Esophagus squamous epithelium (tissue), 4 donors: ENCODE measurements around the gene ZNF521.

ENCODE experiments used
- POLR2A ChIP-seq, 4 donors: fragments of 450-650 bp; IDR thresholded peaks; one replicate each; pipeline ENCODE4 v1.6.1; 2017; ENCODE audit warnings: antibody characterized with exemption in 4 of 4, mild to moderate bottlenecking in 4 of 4, moderate library complexity in 3 of 4
- TF ChIP-seq, protein P1 (sequence below), 6 experiments: fragments of 450-650 bp in 4 of 6; fragments of 200-600 bp in 2 of 6; sonication (generic) in 2 of 6; IDR thresholded peaks; one replicate each; pipeline ENCODE4 v1.5.1; 2016 to 2019; ENCODE audit warnings: antibody characterized with exemption in 6 of 6, mild to moderate bottlenecking in 4 of 6, moderate library complexity in 4 of 6

DNA sequence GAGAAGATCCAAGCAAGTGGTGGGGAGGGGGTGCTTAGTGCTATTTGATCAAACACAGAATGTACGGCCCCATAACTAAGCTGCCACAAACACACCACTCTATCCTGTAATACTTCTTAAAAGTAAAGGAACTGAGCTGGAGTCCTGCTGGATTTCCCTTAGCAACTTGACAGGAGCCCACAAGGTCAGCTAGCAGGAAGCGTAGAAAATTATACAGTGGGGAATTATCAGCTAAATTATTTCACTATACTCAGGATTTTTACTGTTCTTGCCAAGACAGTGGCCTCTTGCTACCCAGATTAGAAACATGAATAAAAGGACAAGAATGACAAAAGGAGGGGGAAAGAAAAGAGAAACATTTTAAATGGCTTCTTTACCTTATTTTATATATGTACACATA is 217.1 kb downstream of the ZNF521 start:
- no peak for TF ChIP-seq POLR2A (IDR thresholded peaks at IDR 0.05)
- TF ChIP-seq, protein P1, sequence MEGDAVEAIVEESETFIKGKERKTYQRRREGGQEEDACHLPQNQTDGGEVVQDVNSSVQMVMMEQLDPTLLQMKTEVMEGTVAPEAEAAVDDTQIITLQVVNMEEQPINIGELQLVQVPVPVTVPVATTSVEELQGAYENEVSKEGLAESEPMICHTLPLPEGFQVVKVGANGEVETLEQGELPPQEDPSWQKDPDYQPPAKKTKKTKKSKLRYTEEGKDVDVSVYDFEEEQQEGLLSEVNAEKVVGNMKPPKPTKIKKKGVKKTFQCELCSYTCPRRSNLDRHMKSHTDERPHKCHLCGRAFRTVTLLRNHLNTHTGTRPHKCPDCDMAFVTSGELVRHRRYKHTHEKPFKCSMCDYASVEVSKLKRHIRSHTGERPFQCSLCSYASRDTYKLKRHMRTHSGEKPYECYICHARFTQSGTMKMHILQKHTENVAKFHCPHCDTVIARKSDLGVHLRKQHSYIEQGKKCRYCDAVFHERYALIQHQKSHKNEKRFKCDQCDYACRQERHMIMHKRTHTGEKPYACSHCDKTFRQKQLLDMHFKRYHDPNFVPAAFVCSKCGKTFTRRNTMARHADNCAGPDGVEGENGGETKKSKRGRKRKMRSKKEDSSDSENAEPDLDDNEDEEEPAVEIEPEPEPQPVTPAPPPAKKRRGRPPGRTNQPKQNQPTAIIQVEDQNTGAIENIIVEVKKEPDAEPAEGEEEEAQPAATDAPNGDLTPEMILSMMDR (IDR thresholded peaks at IDR 0.05) = no peak
